Measurements from ENCODE around the gene RAB34. TPM values are rescaled to one million over a fixed set of nuclear protein-coding genes. Genes with fewer than 3 reads are reported as not detected.
A peak's percentile ranks its signal among the peaks of the same experiment; 100 is the strongest.

Gene RAB34
- polyA plus RNA-seq, 3 donors: 66.7 to 93.3 (median 79.1) TPM

DNA sequence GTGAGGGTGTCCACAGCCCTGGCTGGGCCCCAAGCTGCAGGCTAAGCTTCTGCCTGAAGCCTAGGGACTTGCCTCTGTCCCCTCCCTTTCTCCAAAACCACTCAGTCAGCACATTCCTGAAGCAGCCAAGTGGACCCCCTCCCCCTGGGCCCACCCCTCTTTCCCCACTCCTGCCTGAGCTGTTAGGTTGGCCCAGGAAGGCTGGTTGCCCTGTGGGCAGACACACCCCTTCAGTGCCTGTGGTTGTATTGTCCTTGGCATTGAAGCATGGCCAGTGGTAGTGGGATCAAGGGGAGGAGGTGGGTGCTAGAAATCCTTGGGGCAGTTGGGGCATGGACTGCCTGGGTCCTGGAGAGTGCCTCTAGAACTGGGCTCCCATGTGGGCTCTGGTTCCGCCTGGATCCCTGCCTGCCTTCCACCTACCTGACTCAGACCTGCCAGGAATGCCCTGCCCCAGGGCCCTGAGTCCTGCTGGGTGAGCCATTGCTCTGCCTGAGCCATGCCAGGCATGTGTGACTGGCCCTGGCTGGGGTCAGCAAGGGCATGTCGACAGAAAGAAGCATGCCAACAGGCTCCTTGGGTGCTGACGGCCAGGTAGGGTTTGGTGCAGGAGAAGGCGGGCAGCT lies 28.2 kb upstream of the RAB34 start:
- H3K79me2 ChIP-seq (ENCODE audit: insufficient read depth, low read length): no peaks in the 10 kb centered on the region
- Mint-ChIP-seq H3K4me1 (peaks cover 29% of the 10 kb centered on the region), H3K36me3 (peaks cover 7 to 8% of the 10 kb centered on the region in 2 donors), H3K4me3 (peak overlapping the region in 1 of 2 donors; percentile 42), H3K9me3 (peaks cover 0 to 5% (median 0%) of the 10 kb centered on the region in 7 donors), H3K27me3 (ENCODE audit: low read depth in 3 of 3) (peaks cover 8 to 26% (median 24%) of the 10 kb centered on the region in 3 donors), H3K27ac (no peak overlapping the region)
- peak overlapping the region in 1 of 3 experiments; percentile 82 for H3K4me3 ChIP-seq (replicated peaks in 1 of 3; ENCODE audit: low read depth in 2 of 3, low read length in 3 of 3)
- peaks cover 13% of the 10 kb centered on the region for H4K20me1 ChIP-seq (ENCODE audit: insufficient read depth, low read length)
- no peak for DNase-seq
- no peak overlapping the region for H3K27ac ChIP-seq (ENCODE audit: low read depth in 1 of 2, low read length in 2 of 2)
- H3K9ac ChIP-seq (ENCODE audit: insufficient read depth, low read length, poor library complexity, severe bottlenecking): no peak overlapping the region
- TF ChIP-seq, protein P1, sequence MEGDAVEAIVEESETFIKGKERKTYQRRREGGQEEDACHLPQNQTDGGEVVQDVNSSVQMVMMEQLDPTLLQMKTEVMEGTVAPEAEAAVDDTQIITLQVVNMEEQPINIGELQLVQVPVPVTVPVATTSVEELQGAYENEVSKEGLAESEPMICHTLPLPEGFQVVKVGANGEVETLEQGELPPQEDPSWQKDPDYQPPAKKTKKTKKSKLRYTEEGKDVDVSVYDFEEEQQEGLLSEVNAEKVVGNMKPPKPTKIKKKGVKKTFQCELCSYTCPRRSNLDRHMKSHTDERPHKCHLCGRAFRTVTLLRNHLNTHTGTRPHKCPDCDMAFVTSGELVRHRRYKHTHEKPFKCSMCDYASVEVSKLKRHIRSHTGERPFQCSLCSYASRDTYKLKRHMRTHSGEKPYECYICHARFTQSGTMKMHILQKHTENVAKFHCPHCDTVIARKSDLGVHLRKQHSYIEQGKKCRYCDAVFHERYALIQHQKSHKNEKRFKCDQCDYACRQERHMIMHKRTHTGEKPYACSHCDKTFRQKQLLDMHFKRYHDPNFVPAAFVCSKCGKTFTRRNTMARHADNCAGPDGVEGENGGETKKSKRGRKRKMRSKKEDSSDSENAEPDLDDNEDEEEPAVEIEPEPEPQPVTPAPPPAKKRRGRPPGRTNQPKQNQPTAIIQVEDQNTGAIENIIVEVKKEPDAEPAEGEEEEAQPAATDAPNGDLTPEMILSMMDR (IDR thresholded peaks at IDR 0.05): no peak
- 97% methylated on average over 4 of the region's 4 CpGs for WGBS (ENCODE audit: insufficient coverage)
- no peaks in the 10 kb centered on the region for H3K36me3 ChIP-seq (replicated peaks in 1 of 2; ENCODE audit: control insufficient read depth in 1 of 2, insufficient read depth in 2 of 2, low read length in 2 of 2)
- peak overlapping the region; percentile 90 for H3K4me2 ChIP-seq (replicated peaks; ENCODE audit: extremely low read depth, low read length, poor library complexity, severe bottlenecking)
- intact Hi-C loops (cut with micrococcal nuclease): loop anchor here in 1 of 2 donors (2.0 to 10.0 kb wide), 2 partner anchors 17 to 209 kb away; partner anchors contain the start of genes NEK8 and PHF12
- H3K27me3 ChIP-seq (ENCODE audit: control insufficient read depth in 2 of 2, insufficient read depth in 2 of 2, low read length in 2 of 2): peaks cover 4 to 15% of the 10 kb centered on the region in 2 donors
- no peaks in the 10 kb centered on the region for H3K9me3 ChIP-seq (replicated peaks in 1 of 2; ENCODE audit: control insufficient read depth in 1 of 2, insufficient read depth in 1 of 2, low read length in 2 of 2)
- H2AFZ ChIP-seq (ENCODE audit: insufficient read depth, low read depth, low read length, poor library complexity, severe bottlenecking): no peak overlapping the region
- H3K4me1 ChIP-seq (ENCODE audit: control insufficient read depth in 1 of 2, insufficient read depth in 2 of 2, low read length in 2 of 2): peaks cover 44 to 47% of the 10 kb centered on the region in 2 donors

DNA sequence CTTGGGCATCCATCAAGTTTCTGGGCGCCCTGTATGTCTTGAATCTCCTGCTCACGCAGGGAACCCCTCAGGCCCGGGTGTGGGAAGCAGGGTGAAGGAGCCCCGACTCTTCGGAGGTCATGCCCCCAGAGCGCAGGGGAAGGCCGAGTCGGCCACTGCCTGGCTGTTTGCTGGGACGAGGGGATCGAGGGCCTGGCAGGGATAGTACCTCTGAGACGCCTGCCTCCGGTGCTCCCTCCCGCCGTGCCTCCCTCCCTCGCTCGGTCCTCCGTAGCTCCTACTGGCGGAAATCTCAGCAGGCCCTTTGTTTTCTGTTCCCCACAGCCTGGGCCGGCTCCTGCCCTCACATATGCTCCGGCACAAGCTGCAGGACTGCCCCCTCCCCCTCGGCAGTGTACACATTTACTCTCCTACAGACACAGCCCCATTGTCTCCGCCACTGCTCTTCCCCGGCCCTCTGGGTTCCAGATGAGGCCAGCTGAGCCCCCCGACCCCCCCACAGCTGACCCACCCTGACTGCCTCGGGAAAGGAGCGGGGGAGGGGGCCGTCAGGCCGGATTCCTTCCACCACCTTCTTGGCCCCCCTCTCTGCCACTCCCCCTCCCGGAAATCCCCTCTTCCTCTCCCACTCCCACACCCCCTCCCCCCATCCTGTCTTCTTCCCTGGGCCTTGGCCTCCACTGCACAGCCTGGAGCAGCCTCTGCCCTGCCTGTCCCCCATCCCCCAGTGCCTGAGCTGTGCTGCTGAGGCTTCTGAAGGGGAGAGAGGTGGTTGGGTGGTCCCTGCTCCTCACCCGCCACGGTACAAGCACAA lies 27.5 kb upstream of the RAB34 start:
- no peak overlapping the region for H2AFZ ChIP-seq (ENCODE audit: insufficient read depth, low read depth, low read length, poor library complexity, severe bottlenecking)
- Mint-ChIP-seq H3K36me3 (peaks cover 9 to 10% of the 10 kb centered on the region in 2 donors), H3K4me1 (peaks cover 35% of the 10 kb centered on the region), H3K4me3 (peak overlapping the region; percentile 76 to 84), H3K27me3 (ENCODE audit: low read depth in 3 of 3) (peaks cover 8 to 30% (median 27%) of the 10 kb centered on the region in 3 donors), H3K27ac (peak overlapping the region in 5 of 7 donors; percentile 8 to 81 (median 69)), H3K9me3 (peaks cover 0 to 5% (median 0%) of the 10 kb centered on the region in 7 donors)
- no peak overlapping the region for H3K27ac ChIP-seq (ENCODE audit: low read depth in 1 of 2, low read length in 2 of 2)
- no peaks in the 10 kb centered on the region for H3K79me2 ChIP-seq (ENCODE audit: insufficient read depth, low read length)
- intact Hi-C loops (cut with micrococcal nuclease): loop anchor here in 1 of 2 donors (2.0 to 10.0 kb wide), 2 partner anchors 16 to 210 kb away; partner anchors contain the start of genes NEK8 and PHF12
- H3K9me3 ChIP-seq (replicated peaks in 1 of 2; ENCODE audit: control insufficient read depth in 1 of 2, insufficient read depth in 1 of 2, low read length in 2 of 2): no peaks in the 10 kb centered on the region
- H3K4me2 ChIP-seq (replicated peaks; ENCODE audit: extremely low read depth, low read length, poor library complexity, severe bottlenecking): peak overlapping the region; percentile 90
- peak overlapping the region; percentile 36 for H3K9ac ChIP-seq (ENCODE audit: insufficient read depth, low read length, poor library complexity, severe bottlenecking)
- peaks cover 49 to 51% of the 10 kb centered on the region in 2 donors for H3K4me1 ChIP-seq (ENCODE audit: control insufficient read depth in 1 of 2, insufficient read depth in 2 of 2, low read length in 2 of 2)
- H4K20me1 ChIP-seq (ENCODE audit: insufficient read depth, low read length): peaks cover 13% of the 10 kb centered on the region
- peak in 1 of 3 donors; percentile 24 for DNase-seq
- 2% methylated on average over 26 of the region's 31 CpGs for WGBS (ENCODE audit: insufficient coverage)
- no peaks in the 10 kb centered on the region for H3K36me3 ChIP-seq (replicated peaks in 1 of 2; ENCODE audit: control insufficient read depth in 1 of 2, insufficient read depth in 2 of 2, low read length in 2 of 2)
- H3K27me3 ChIP-seq (ENCODE audit: control insufficient read depth in 2 of 2, insufficient read depth in 2 of 2, low read length in 2 of 2): peaks cover 4 to 15% of the 10 kb centered on the region in 2 donors
- TF ChIP-seq, protein P1 (IDR thresholded peaks at IDR 0.05): no peak
- peak overlapping the region; percentile 2 to 82 (median 28) for H3K4me3 ChIP-seq (replicated peaks in 1 of 3; ENCODE audit: low read depth in 2 of 3, low read length in 3 of 3)
